ENCODE measurements around the gene HBM.

HBM gene

GRCh38 chr16:133716-134115, 32.1 kb upstream of the HBM start:
- Histone ChIP-seq H3K4me3 (no peak overlapping the region), H3K27ac (no peak overlapping the region)
- DNase-seq (ENCODE audit: low spot score): no peak
- no peak for TF ChIP-seq CTCF (IDR thresholded peaks at IDR 0.05)

- DNase-seq (ENCODE audit: low spot score): no peak
- peak overlapping the region; percentile 88 for H3K4me3 ChIP-seq
- TF ChIP-seq CTCF (IDR thresholded peaks at IDR 0.05): no peak
- H3K27ac ChIP-seq: peak overlapping the region; percentile 82 to 93
These were observed 27.7 kb upstream of the HBM start for GRCh38 chr16:138049-138417.

GRCh38 chr16:140175-140857, 25.5 kb upstream of the HBM start:
- H3K27ac ChIP-seq: no peak overlapping the region
- no peak overlapping the region for H3K4me3 ChIP-seq
- TF ChIP-seq CTCF (IDR thresholded peaks at IDR 0.05): no peak
- no peak for DNase-seq (ENCODE audit: low spot score)

- H3K4me3 ChIP-seq: no peak overlapping the region
- DNase-seq (ENCODE audit: low spot score): no peak
- H3K27ac ChIP-seq: no peak overlapping the region
- no peak for TF ChIP-seq CTCF (IDR thresholded peaks at IDR 0.05)
These were observed 23.3 kb upstream of the HBM start for GRCh38 chr16:142405-142967.

- no peak for DNase-seq (ENCODE audit: low spot score)
- TF ChIP-seq CTCF (IDR thresholded peaks at IDR 0.05): no peak
- no peak overlapping the region for H3K27ac ChIP-seq
- H3K4me3 ChIP-seq: no peak overlapping the region
These were observed 22.7 kb upstream of the HBM start for GRCh38 chr16:143047-143446.

GRCh38 chr16:143456-143855, 22.3 kb upstream of the HBM start:
- no peak for DNase-seq (ENCODE audit: low spot score)
- Histone ChIP-seq H3K4me3 (no peak overlapping the region), H3K27ac (no peak overlapping the region)
- no peak for TF ChIP-seq CTCF (IDR thresholded peaks at IDR 0.05)

GRCh38 chr16:144797-145252, 21.0 kb upstream of the HBM start:
- no peak for TF ChIP-seq CTCF (IDR thresholded peaks at IDR 0.05)
- H3K27ac ChIP-seq: no peak overlapping the region
- no peak overlapping the region for H3K4me3 ChIP-seq
- no peak for DNase-seq (ENCODE audit: low spot score)

All from coronary artery (tissue), 2 donors.